HCT116 (cell line): ENCODE results near the gene TNRC18. TPM values are rescaled to one million over a fixed set of nuclear protein-coding genes. Genes with fewer than 3 reads are reported as not detected.

Source experiments
- ATAC-seq: fragments of 200-7000 bp; cut with Tn5 transposase; 2 replicates; pipeline ENCODE4 v1.9.1; 2020; ENCODE audit warnings: mild to moderate bottlenecking, moderate library complexity
- BruUV-seq: library from RNA; stranded (reverse); fragments of 400-500 nt; replicated peaks from 2 replicates; lab custom pipeline; 2021; lab: Mats Ljungman, UMichigan
- CTCF ChIA-PET: fragments of 300-600 bp; sonication (Branson Sonifier 250); formaldehyde crosslinking; loops from one replicate; lab custom pipeline; 2021; ENCODE audit warnings: antibody characterized with exemption; lab: Charles Lee
- POLR2A ChIA-PET: fragments of 300-600, 350-600 bp; sonication (Branson Sonifier 250); formaldehyde crosslinking; loops from one replicate; lab custom pipeline; 2021; ENCODE audit warnings: antibody characterized with exemption; lab: Charles Lee
- RAD21 ChIA-PET, 2 experiments: fragments of 300-600 bp; sonication (Branson Sonifier 250); formaldehyde crosslinking; loops; one replicate each; lab custom pipeline; 2023; ENCODE audit warnings: low total read pairs in 2 of 2; ENCODE audit not compliant: uncharacterized antibody in 2 of 2, unreplicated experiment in 2 of 2, low non-redundant PET in 1 of 2; lab: Charles Lee
- DNase-seq: peaks from one replicate; pipeline ENCODE4 v3.0.0-alpha.2; 2010; ENCODE audit warnings: low read depth, low spot score
- H2AFZ ChIP-seq: fragments of 200-600 bp; shearing (Covaris generic), sonication (generic); 2 replicates; pipeline ENCODE4 v1.6.1; 2017; ENCODE audit warnings: low read depth, mixed run types, mixed read lengths, antibody characterized with exemption, low read length; ENCODE audit not compliant: poor library complexity, severe bottlenecking
- H3K27ac ChIP-seq: 2 replicates; pipeline ENCODE4 v1.5.1; 2012; ENCODE audit warnings: low read depth, low read length
- H3K27me3 ChIP-seq: fragments of 200-600 bp; sonication (generic); 2 replicates; pipeline ENCODE4 v1.6.1; 2016; ENCODE audit warnings: mixed run types, low read length, mixed read lengths; ENCODE audit not compliant: insufficient read depth
- H3K36me3 ChIP-seq, 2 experiments: fragments of 200-500 bp in 1 of 2; fragments of 200-600 bp in 1 of 2; sonication (Bioruptor generic) in 1 of 2; sonication (generic) in 1 of 2; 2 replicates each; pipeline versions ENCODE4 v1.5.1 to v1.6.1; 2014 to 2016; ENCODE audit warnings: low read length in 2 of 2, inconsistent platforms in 1 of 2, mixed read lengths in 1 of 2, mixed run types in 1 of 2; ENCODE audit not compliant: insufficient read depth in 2 of 2, control insufficient read depth in 1 of 2
- H3K4me1 ChIP-seq, 2 experiments: fragments of 200-600 bp in 1 of 2; sonication (generic) in 1 of 2; 2 replicates each; pipeline versions ENCODE4 v1.5.1 to v1.6.1; 2012 to 2017; ENCODE audit warnings: low read length in 2 of 2, inconsistent platforms in 1 of 2, mild to moderate bottlenecking in 1 of 2, mixed read lengths in 1 of 2, mixed run types in 1 of 2, moderate library complexity in 1 of 2; ENCODE audit not compliant: insufficient read depth in 2 of 2, control insufficient read depth in 1 of 2
- H3K4me2 ChIP-seq: fragments of 200-600 bp; sonication (generic); 2 replicates; pipeline ENCODE4 v1.6.1; 2017; ENCODE audit warnings: mixed run types, low read length, mixed read lengths
- H3K4me3 ChIP-seq, 2 experiments: fragments of 200-600 bp in 1 of 2; sonication (generic) in 1 of 2; replicated peaks in 1 of 2; 2 replicates each; pipeline ENCODE4 v1.5.1; 2011 to 2016; ENCODE audit warnings: low read length in 2 of 2, control low read depth in 1 of 2, low read depth in 1 of 2, mild to moderate bottlenecking in 1 of 2, mixed read lengths in 1 of 2, mixed run types in 1 of 2
- H3K79me2 ChIP-seq: fragments of 200-600 bp; sonication (generic); 2 replicates; pipeline ENCODE4 v1.6.1; 2017; ENCODE audit warnings: mild to moderate bottlenecking, mixed run types, low read length, moderate library complexity, mixed read lengths; ENCODE audit not compliant: insufficient read depth
- H3K9ac ChIP-seq: fragments of 200-600 bp; sonication (generic); 2 replicates; pipeline ENCODE4 v1.6.1; 2016; ENCODE audit warnings: low read length, mixed read lengths
- H3K9me2 ChIP-seq: fragments of 200-600 bp; sonication (generic), shearing (Covaris generic); 2 replicates; pipeline ENCODE4 v1.6.1; 2017; ENCODE audit warnings: mixed run types, mild to moderate bottlenecking, moderate library complexity; ENCODE audit not compliant: insufficient read depth
- H3K9me3 ChIP-seq, 2 experiments: fragments of 200-500 bp in 1 of 2; fragments of 200-600 bp in 1 of 2; sonication (Bioruptor generic) in 1 of 2; sonication (generic) in 1 of 2; 2 replicates each; pipeline ENCODE4 v1.6.1; 2014 to 2017; ENCODE audit warnings: low read length in 2 of 2, mixed read lengths in 2 of 2, inconsistent platforms in 1 of 2, low read depth in 1 of 2, mild to moderate bottlenecking in 1 of 2, mixed run types in 1 of 2, moderate library complexity in 1 of 2; ENCODE audit not compliant: control insufficient read depth in 1 of 2, insufficient read depth in 1 of 2
- H4K20me1 ChIP-seq: fragments of 200-600 bp; sonication (generic), shearing (Covaris generic); 2 replicates; pipeline ENCODE4 v1.6.1; 2017; ENCODE audit warnings: mixed run types, mild to moderate bottlenecking, moderate library complexity; ENCODE audit not compliant: insufficient read depth
- EZH2 ChIP-seq: fragments of 200-600 bp; sonication (generic); IDR thresholded peaks from 2 replicates; pipeline ENCODE4 v1.6.1; 2017; ENCODE audit warnings: antibody characterized with exemption, mixed run types
- EZH2phosphoT487 ChIP-seq: fragments of 200-600 bp; IDR thresholded peaks from 2 replicates; pipeline ENCODE4 v1.6.1; 2018; ENCODE audit warnings: antibody characterized with exemption, borderline replicate concordance
- POLR2AphosphoS5 ChIP-seq: IDR thresholded peaks from 2 replicates; pipeline ENCODE4 v1.6.1; 2011; ENCODE audit warnings: mild to moderate bottlenecking, low read depth, low read length, moderate library complexity
- RAD21 ChIP-seq: IDR thresholded peaks from 2 replicates; pipeline ENCODE4 v1.6.1; 2012; ENCODE audit warnings: low read depth, mild to moderate bottlenecking
- SP1 ChIP-seq: IDR thresholded peaks from 2 replicates; pipeline ENCODE4 v1.6.1; 2012; ENCODE audit warnings: low read depth
- TCF7L2 ChIP-seq: IDR thresholded peaks from 2 replicates; pipeline ENCODE4 v1.7.0; 2011; ENCODE audit warnings: borderline replicate concordance, inconsistent platforms; ENCODE audit not compliant: insufficient read depth, insufficient read length; ENCODE audit errors: extremely low read depth
- YY1 ChIP-seq: IDR thresholded peaks from 2 replicates; pipeline ENCODE4 v1.6.1; 2011; ENCODE audit warnings: low read length, low read depth, moderate library complexity, mild to moderate bottlenecking; ENCODE audit not compliant: insufficient replicate concordance; ENCODE audit errors: extremely low read depth
- ZFX ChIP-seq: fragments of 450-650 bp; IDR thresholded peaks from 2 replicates; pipeline ENCODE4 v1.6.1; 2017
- ZNF274 ChIP-seq: fragments of 200-500 bp; sonication (Bioruptor generic); IDR thresholded peaks from 2 replicates; pipeline ENCODE4 v1.6.1; 2014; ENCODE audit warnings: mild to moderate bottlenecking, low read depth, low read length, inconsistent platforms
- intact Hi-C: fragments of 100-400 bp; cut with micrococcal nuclease; formaldehyde crosslinking; loops from 2 replicates; pipeline ENCODE4 v1.10.0; 2022
- total RNA-seq: library from RNA; stranded (reverse); gene quantifications from one replicate; pipeline ENCODE4 v1.2.1, GENCODE V29; 2021; ENCODE audit not compliant: unreplicated experiment
- TF ChIP-seq, protein P1 (sequence below): IDR thresholded peaks from 2 replicates; pipeline ENCODE4 v1.6.1; 2011; ENCODE audit warnings: mild to moderate bottlenecking, low read length, moderate library complexity; ENCODE audit not compliant: insufficient replicate concordance; ENCODE audit errors: extremely low read depth
- TF ChIP-seq, protein P2 (sequence below): IDR thresholded peaks from 2 replicates; pipeline ENCODE4 v1.6.1; 2012; ENCODE audit warnings: low read depth
- TF ChIP-seq, protein P3 (sequence below): IDR thresholded peaks from 2 replicates; pipeline ENCODE4 v1.6.1; 2012

Gene TNRC18
- total RNA-seq, 1 experiment from 2014 or later = 101 TPM

DNA sequence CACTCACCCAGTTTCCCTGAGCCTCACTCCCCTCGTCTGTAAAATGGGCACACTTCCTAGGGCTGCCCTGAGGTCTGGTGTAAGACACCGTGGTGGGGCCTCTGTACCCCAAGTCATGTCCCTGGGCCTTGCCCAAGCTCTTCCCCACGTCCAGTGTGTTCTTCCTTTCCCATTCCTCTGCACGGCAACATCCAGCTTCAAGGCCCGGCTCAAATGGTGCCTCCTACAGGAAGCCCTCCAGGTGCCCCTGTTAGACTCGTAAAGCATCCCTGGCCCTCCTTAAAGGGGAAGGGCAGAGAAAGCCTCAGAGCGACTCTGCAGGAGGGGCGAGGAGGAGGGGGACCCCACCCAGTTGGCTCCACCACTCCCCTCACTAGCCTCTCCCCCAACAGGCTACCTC is 132.3 kb downstream of the TNRC18 start:
- no peak for TF ChIP-seq EZH2
- DNase-seq = no peak
- H3K27me3 ChIP-seq = no peaks in the 10 kb centered on the region
- H3K9me3 ChIP-seq = peaks cover 0 to 5% of the 10 kb centered on the region in 2 experiments; a peak in 1 of 4 replicates
- BruUV-seq = no TSS peak
- POLR2A ChIA-PET = no interaction called here
- intact Hi-C loops = no loop called here
- peaks cover 0 to 2% of the 10 kb centered on the region in 2 experiments; a peak in 2 of 4 replicates for H3K36me3 ChIP-seq
- no peaks in the 10 kb centered on the region for H3K79me2 ChIP-seq
- no peak overlapping the region for H3K4me3 ChIP-seq
- ATAC-seq = no peak
- CTCF ChIA-PET = no interaction called here
- H3K4me1 ChIP-seq = no peaks in the 10 kb centered on the region
- H3K27ac ChIP-seq = no peak overlapping the region
- no peaks in the 10 kb centered on the region for H4K20me1 ChIP-seq
- no peak overlapping the region for H3K9ac ChIP-seq
- no peak overlapping the region for H3K4me2 ChIP-seq
- H2AFZ ChIP-seq = no peak overlapping the region
- no peaks in the 10 kb centered on the region for H3K9me2 ChIP-seq
- RAD21 ChIA-PET = no interaction called here

- RAD21 ChIA-PET = no interaction called here
- Histone ChIP-seq H3K4me3 (no peak overlapping the region), H4K20me1 (no peaks in the 10 kb centered on the region), H3K9ac (no peak overlapping the region)
- no peak for ATAC-seq
- TF ChIP-seq, protein P1, sequence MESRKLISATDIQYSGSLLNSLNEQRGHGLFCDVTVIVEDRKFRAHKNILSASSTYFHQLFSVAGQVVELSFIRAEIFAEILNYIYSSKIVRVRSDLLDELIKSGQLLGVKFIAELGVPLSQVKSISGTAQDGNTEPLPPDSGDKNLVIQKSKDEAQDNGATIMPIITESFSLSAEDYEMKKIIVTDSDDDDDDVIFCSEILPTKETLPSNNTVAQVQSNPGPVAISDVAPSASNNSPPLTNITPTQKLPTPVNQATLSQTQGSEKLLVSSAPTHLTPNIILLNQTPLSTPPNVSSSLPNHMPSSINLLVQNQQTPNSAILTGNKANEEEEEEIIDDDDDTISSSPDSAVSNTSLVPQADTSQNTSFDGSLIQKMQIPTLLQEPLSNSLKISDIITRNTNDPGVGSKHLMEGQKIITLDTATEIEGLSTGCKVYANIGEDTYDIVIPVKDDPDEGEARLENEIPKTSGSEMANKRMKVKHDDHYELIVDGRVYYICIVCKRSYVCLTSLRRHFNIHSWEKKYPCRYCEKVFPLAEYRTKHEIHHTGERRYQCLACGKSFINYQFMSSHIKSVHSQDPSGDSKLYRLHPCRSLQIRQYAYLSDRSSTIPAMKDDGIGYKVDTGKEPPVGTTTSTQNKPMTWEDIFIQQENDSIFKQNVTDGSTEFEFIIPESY = no peak
- TF ChIP-seq TCF7L2 (no peak), SP1 (no peak), YY1 (no peak), EZH2phosphoT487 (no peak), ZFX (no peak), RAD21 (no peak), POLR2AphosphoS5 (no peak), ZNF274 (no peak)
- TF ChIP-seq, protein P2, sequence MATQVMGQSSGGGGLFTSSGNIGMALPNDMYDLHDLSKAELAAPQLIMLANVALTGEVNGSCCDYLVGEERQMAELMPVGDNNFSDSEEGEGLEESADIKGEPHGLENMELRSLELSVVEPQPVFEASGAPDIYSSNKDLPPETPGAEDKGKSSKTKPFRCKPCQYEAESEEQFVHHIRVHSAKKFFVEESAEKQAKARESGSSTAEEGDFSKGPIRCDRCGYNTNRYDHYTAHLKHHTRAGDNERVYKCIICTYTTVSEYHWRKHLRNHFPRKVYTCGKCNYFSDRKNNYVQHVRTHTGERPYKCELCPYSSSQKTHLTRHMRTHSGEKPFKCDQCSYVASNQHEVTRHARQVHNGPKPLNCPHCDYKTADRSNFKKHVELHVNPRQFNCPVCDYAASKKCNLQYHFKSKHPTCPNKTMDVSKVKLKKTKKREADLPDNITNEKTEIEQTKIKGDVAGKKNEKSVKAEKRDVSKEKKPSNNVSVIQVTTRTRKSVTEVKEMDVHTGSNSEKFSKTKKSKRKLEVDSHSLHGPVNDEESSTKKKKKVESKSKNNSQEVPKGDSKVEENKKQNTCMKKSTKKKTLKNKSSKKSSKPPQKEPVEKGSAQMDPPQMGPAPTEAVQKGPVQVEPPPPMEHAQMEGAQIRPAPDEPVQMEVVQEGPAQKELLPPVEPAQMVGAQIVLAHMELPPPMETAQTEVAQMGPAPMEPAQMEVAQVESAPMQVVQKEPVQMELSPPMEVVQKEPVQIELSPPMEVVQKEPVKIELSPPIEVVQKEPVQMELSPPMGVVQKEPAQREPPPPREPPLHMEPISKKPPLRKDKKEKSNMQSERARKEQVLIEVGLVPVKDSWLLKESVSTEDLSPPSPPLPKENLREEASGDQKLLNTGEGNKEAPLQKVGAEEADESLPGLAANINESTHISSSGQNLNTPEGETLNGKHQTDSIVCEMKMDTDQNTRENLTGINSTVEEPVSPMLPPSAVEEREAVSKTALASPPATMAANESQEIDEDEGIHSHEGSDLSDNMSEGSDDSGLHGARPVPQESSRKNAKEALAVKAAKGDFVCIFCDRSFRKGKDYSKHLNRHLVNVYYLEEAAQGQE = no peak
- TF ChIP-seq, protein P3, sequence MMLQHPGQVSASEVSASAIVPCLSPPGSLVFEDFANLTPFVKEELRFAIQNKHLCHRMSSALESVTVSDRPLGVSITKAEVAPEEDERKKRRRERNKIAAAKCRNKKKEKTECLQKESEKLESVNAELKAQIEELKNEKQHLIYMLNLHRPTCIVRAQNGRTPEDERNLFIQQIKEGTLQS = no peak
- TF ChIP-seq, all 23 proteins: peak for 0
- no peaks in the 10 kb centered on the region for H3K79me2 ChIP-seq
- peaks cover 0 to 2% of the 10 kb centered on the region in 2 experiments; a peak in 2 of 4 replicates for H3K36me3 ChIP-seq
- H2AFZ ChIP-seq = no peak overlapping the region
- CTCF ChIA-PET = no interaction called here
- intact Hi-C loops = no loop called here
- BruUV-seq = no TSS peak
- peaks cover 0 to 4% of the 10 kb centered on the region in 2 experiments; a peak in 1 of 4 replicates for H3K9me3 ChIP-seq
- peaks cover 5 to 8% of the 10 kb centered on the region in 2 experiments; a peak in 3 of 4 replicates for H3K4me1 ChIP-seq
- POLR2A ChIA-PET = no interaction called here
- no peak overlapping the region for H3K27ac ChIP-seq
- DNase-seq = no peak
- no peaks in the 10 kb centered on the region for H3K9me2 ChIP-seq
- no peaks in the 10 kb centered on the region for H3K27me3 ChIP-seq
- no peak overlapping the region for H3K4me2 ChIP-seq
These were observed 134.3 kb downstream of the TNRC18 start for GRCh38 chr7:5289355-5289754.
